Putamen (tissue), 1 donor: ENCODE data around the gene C2orf49.
"Not testable (repeated sequence)": the region's sequence is repeated elsewhere in the genome, so short reads cannot be mapped to it uniquely, and the experiment has no call there.

ENCODE experiments used
- DNase-seq: peaks from one replicate; pipeline ENCODE4 v3.0.0-alpha.2; 2016; ENCODE audit warnings: low spot score

Gene C2orf49

DNA sequence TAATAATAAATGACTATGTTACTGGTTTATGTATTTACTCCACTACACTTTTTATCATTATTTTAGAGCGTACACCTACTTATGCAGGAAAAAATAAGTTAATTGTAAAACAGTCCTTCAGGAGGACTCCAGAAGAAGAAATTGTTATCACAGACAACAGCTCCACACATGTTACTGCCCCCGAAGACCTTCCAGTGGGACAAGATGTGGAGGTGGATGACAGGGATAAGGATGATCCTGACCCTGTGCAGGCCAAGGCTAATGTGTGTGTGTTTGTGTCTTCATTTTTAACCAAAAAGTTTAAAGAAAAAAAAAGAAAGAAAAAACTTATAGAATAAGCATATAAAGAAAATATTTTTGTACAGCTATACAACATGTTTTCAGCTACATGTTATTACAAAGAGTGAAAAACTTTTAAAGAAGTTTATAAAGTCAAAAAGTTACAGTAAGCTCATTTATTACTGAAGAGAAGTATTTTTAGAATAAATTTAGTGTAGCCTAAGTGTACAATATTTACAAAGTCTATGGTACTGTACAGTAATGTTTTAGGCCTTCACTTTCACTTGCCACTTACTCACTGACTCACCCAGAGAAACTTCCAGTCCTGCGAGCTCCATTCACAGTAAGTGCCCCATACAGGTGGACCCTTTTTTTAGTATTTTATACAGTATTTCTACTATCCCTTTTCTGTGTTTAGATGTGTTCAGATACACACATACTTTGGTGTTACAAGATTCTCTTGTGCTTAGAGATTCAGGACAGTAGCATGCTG lies 15.3 kb upstream of the C2orf49 start:
- DNase-seq, result no peak

- no peak for DNase-seq
Measured at GRCh38 chr2:105323111-105323510, 14.2 kb upstream of the C2orf49 start.

DNA sequence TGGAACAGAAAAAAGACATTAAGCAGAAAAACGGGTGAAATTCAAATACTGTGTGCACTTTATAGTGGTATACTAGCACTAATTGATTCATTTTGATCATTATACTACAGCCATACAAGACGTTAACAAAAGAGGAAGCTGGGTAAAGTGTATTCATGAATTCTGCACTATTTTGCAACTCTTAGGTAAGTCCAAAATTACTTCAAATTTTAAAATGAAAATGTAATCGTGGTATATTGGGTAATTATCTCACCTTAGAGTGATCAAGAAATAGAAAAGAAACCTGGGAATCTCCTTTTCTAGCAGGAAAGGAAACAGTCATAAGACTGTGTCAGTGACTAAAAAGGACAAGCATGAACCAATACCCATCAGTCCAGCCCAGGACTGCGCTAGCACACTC lies 13.2 kb upstream of the C2orf49 start:
- DNase-seq, result no peak

GRCh38 chr2:105324732-105325131 lies 12.6 kb upstream of the C2orf49 start:
- no peak for DNase-seq

- no peak for DNase-seq
Measured at GRCh38 chr2:105325389-105325963, 11.9 kb upstream of the C2orf49 start.

- not testable (repeated sequence) for DNase-seq
Measured at GRCh38 chr2:105327271-105327670, 10.1 kb upstream of the C2orf49 start.

DNA sequence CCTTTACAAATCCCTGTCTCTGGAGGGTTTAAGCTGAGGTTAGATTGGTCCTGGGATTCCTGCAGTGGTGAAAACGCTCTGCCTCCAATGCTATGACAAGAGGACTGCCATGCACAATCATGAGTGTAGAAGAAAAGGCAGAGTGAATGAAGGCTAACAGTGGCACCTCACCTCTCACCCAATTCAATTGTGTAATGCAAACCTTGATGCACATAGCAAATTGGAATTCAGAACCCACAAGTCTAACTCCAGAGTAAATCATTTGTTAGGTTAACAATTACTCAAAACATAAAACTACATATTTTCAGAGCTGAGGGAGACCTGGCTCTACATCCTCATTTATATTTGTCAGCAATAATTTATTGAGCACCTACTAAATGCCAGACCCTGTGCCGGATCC lies 9.7 kb upstream of the C2orf49 start:
- DNase-seq, result no peak

DNA sequence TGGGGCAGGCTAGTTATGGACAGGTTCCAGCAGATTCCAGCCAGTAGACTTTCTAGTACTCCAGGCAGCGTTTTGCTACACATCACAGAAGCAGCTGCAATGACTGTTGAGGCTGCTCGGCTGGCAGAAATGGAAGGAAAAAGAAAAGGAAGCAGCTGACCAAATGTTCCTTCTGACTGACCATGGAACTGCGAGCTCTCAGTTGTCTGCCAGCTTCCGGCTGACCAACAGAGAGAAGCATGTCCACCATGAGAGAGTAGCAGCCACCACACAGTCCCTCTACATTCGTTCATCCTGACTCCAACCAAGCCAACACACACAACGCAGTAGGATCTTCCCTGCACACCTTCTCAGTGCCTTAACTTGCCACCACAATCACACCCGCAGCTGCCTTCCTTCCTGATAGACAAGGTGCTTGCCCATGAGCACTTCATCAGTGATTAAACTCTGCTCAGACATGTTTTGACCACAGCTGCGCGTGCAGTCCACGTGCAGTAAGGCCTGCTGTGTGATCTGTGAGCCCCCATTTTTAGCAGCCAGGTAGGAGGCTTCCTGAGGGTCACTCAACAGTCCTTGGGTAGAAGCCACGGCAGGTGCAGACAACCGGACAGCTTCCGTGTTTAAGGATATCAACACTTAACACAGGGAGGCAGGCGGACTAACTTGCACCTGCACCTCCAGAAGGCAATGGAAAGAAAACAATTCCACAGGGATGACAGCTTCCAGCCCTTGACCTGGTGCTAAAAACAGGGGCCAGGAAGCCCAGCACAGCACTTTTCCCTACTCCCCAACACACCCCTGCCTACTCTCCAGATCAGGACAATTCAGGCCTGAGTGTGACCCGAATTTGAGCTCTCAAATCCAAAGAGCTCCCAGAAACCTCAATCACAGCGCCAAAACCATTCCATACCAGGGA lies 8.8 kb upstream of the C2orf49 start:
- DNase-seq, result peak; percentile 17

- DNase-seq, result no peak
Measured at GRCh38 chr2:105329197-105329554, 8.2 kb upstream of the C2orf49 start.

- DNase-seq, result peak; percentile 57
Measured at GRCh38 chr2:105329561-105330495, 7.5 kb upstream of the C2orf49 start, which contains the start of gene TGFBRAP1. TSS of gene TGFBRAP1 (minus strand) at chr2:105329735. CDS start at chr2:105308301, 21,434 bp downstream.

DNA sequence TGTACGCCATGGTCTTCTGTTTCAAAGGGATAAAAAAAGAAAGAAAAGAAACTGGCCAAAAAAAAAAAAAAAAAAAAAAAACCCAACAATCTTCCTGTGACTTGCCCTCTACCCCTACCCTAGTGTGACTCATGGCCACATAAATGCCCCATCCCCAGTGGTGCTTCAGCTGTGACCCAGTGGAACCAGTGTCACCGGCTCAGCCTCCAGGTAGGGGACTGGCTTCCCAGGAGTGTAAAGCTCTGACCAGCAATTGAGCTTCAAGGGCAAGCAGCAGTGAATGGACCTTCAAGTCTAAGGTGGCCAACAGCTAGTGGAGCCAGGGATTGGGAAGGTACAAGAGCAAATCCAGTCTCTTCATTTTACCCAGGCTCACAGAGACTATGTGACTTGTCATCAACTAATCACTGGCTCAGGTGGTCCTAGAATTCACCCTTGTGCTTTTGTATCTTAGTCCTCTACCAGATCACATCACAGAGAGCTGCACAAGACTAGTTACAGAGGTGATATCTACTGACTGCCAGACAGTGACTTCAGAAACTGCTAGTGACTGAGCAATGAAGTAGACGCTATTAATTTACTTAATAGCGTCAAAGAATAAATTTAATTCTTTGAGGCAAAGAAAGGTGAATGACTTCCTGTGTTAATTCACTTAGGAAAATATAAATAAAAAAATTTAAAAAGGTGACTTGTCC lies 6.5 kb upstream of the C2orf49 start:
- no peak for DNase-seq

GRCh38 chr2:105334211-105334610 lies 3.1 kb upstream of the C2orf49 start:
- no peak for DNase-seq

DNA sequence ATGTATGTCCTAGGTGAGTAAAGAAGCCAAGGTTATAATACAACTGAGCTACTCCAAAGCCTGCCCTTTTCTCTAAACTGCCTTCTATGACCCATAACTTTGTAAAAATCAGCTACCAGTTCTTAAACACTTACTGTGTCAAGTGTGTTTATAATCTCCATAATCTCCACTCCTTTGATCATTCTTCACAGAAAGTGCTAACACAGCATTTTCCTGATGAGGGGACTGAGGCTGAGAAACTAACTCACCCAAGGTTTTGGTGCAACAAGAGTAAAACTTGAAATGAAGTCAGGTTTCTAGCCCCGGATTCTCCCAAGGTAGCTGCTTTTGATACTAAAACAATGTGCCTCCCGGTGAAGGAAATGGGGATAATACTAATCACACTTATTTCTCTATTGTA lies 1.9 kb upstream of the C2orf49 start:
- DNase-seq, result no peak

- DNase-seq, result no peak
Measured at GRCh38 chr2:105336786-105337121, 586 bp upstream of the C2orf49 start.

GRCh38 chr2:105338020-105338385 lies 663 bp downstream of the C2orf49 start:
- no peak for DNase-seq

- DNase-seq, result no peak
Measured at GRCh38 chr2:105339414-105339813, 2.1 kb downstream of the C2orf49 start.

GRCh38 chr2:105344704-105345345 lies 7.5 kb downstream of the C2orf49 start:
- no peak for DNase-seq

DNA sequence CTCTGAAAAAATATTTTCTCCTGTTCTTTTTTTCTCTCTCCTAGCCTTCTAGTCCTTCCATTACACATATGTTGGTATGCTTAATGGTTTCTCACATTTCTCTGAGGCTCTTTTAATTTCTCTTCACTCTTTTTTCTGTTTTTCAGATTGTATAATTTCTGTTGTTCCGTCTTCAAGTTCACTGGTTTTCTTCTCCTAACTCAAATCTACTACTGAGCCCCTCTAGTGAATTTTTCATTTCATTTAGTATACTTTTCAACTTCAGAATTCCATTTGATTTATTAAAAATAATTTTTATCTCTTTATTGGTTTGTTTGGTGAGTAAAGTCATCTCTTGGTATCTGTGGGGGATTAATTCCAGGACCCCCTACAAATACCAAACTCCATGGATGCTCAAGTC lies 19.8 kb downstream of the C2orf49 start:
- DNase-seq, result no peak

DNA sequence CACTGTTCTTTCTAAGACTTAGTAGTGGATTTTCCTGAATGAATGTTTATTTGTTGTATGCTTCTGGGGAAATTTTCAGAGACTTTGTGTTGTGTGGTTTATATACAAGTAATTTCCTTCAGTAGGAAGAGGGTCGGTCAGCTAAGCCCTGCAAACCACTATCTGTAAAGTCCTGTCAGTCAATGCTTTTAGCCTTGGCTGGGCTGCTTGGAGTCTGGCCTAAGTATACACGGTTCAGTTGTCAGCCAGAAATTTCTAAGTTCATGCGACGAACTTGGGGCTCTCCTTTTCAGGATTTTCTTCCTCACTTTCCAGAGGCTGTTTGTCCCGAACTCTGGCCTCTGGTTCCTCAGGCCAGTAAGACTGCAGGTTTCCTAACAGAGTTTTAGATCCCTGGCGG lies 21.3 kb downstream of the C2orf49 start:
- no peak for DNase-seq

DNA sequence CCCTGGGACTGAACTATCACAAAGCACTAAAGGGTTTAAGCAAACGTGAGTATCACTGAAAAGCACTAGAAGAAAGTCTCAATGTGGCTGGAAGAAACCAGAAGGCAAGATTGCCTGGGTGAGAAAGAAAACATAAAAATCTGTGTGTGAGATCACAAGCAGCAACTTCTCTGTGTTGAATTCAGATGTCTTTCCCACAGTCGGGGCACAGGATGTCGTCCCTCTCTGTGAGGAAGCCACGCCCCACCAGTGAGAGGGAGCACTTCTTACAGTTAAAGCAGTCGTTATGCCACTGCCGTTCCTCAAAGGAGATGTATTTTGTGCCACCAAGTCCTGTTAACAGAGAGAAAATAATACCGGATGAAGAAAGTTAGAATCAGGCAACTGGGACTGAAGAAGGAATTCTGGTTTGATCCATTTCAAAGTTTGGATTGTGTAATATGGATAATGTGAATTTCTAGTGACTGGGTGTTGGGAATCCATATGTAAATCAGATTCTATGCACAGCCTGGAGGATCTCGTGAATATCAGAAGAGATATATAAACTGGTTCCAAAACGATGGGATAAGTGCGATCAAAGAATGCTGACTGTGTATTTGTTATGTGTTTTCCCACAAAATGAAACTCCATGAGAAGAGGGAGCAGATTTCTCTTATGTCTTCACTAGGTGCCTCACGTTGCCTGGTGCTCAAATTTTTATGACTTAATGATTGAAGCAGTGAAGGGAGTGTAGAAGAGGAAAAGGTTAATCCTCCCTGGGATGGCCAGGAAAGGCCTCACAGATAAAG lies 24.0 kb downstream of the C2orf49 start:
- no peak for DNase-seq
